Spleen (tissue), 3 donors: ENCODE measurements around the gene CARS1.

Source experiments
- POLR2A ChIP-seq, 3 donors: fragments of 450-650 bp; IDR thresholded peaks; one replicate each; pipeline ENCODE4 v1.5.1; 2017; ENCODE audit warnings: antibody characterized with exemption in 3 of 3, mild to moderate bottlenecking in 1 of 3
- POLR2AphosphoS5 ChIP-seq, 3 donors: sonication (generic); formaldehyde crosslinking; IDR thresholded peaks; one replicate each; pipeline ENCODE4 v1.5.1; 2017; ENCODE audit warnings: antibody characterized with exemption in 3 of 3

GRCh38 chr11:3010004-3010403 lies 47.2 kb downstream of the CARS1 start:
- TF ChIP-seq POLR2A (IDR thresholded peaks at IDR 0.05) (no peak), POLR2AphosphoS5 (IDR thresholded peaks at IDR 0.05) (peak in 1 of 3 donors; percentile 34)
